ENCODE data around the gene PIGR. TPM values are rescaled to one million over a fixed set of nuclear protein-coding genes. Genes with fewer than 3 reads are reported as not detected.

PIGR gene
- total and polyA plus RNA-seq, 12 donors: under 0.01 to 3.4 (median 0.55) TPM; not detected in 2

GRCh38 chr1:206895325-206895724 is 50.9 kb downstream of the PIGR start:
- intact Hi-C loops (cut with DNase I): no loop called here
- Histone ChIP-seq H3K27me3 (peaks cover 6% of the 10 kb centered on the region), H3K4me1 (replicated peaks in 1 of 2) (peaks cover 0 to 5% of the 10 kb centered on the region in 2 donors), H3K27ac (peak overlapping the region in 1 of 5 donors; percentile 58), H3K36me3 (replicated peaks in 1 of 2) (no peaks in the 10 kb centered on the region), H3K4me3 (no peak overlapping the region), H3K9me3 (replicated peaks in 1 of 3) (no peaks in the 10 kb centered on the region)
- TF ChIP-seq POLR2A (IDR thresholded peaks at IDR 0.05) (no peak), CTCF (IDR thresholded peaks at IDR 0.05) (no peak)
- WGBS, 4 donors: 64 to 76% (median 65%) methylated on average over 3 of the region's 3 CpGs
- no peak for DNase-seq

DNA sequence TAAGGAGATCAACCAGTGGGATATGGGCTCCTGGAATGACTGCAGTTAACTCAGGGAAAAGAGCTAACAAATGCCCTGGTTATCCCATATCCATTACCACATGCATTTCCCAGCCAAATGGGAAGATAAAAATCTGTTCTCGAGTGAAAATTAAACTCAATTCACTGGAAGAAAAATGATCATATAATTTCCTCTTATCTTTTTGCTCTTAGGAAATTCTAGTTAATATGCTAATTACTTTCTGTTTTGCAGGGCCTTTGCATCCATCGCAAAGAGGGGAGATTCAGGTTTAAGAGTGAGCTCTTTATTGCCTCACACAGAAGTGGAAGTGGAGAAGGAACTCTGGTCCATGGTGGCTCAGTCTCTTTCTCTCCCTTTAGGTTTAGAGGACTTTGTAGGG is 52.9 kb downstream of the PIGR start:
- peaks cover 9% of the 10 kb centered on the region for H3K27me3 ChIP-seq
- 68 to 81% (median 72%) methylated on average over 2 of the region's 2 CpGs for WGBS, 4 donors
- no peak overlapping the region for H3K4me3 ChIP-seq
- intact Hi-C loops (cut with DNase I): no loop called here
- TF ChIP-seq POLR2A (IDR thresholded peaks at IDR 0.05) (no peak), CTCF (IDR thresholded peaks at IDR 0.05) (no peak)
- peak overlapping the region in 1 of 5 donors; percentile 12 for H3K27ac ChIP-seq
- no peak for DNase-seq
- H3K4me1 ChIP-seq (replicated peaks in 1 of 2): peaks cover 0 to 5% of the 10 kb centered on the region in 2 donors
- H3K36me3 ChIP-seq (replicated peaks in 1 of 2): no peaks in the 10 kb centered on the region
- no peaks in the 10 kb centered on the region for H3K9me3 ChIP-seq (replicated peaks in 1 of 3)

DNA sequence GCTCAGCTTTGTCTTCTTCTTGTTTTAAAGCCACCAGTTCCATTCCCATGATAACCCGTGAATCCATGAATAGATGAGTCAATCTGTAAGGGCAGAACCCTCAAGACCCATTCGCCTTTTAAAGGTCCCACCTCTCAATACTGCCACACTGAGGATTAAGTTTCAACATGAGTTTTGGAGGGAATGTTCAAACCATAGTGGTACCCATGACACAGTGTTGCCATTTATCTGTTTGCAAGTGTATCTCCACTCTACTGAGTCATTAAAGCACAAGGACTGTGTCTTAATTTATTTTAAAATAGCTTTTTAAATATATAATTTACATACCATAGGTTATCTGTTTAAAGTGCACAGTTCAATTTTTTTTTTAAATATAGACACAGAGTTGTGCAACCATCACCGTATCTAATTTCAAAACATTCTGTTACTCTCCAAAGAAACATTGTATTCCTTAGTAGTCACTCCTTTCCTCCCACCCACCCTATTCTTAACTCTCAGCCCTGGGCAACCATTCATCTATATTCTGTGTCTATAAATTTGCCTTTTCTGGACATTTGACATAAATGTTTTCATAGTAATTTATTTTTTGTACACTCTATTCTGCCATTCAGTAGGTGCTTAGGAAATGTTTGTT is 53.8 kb downstream of the PIGR start:
- H3K27ac ChIP-seq: peak overlapping the region in 1 of 5 donors; percentile 12
- TF ChIP-seq POLR2A (IDR thresholded peaks at IDR 0.05) (no peak), CTCF (IDR thresholded peaks at IDR 0.05) (no peak)
- no peaks in the 10 kb centered on the region for H3K36me3 ChIP-seq (replicated peaks in 1 of 2)
- H3K4me3 ChIP-seq: no peak overlapping the region
- no peak for DNase-seq
- H3K9me3 ChIP-seq (replicated peaks in 1 of 3): no peaks in the 10 kb centered on the region
- intact Hi-C loops (cut with DNase I): no loop called here
- peaks cover 12% of the 10 kb centered on the region for H3K27me3 ChIP-seq
- peaks cover 0 to 5% of the 10 kb centered on the region in 2 donors for H3K4me1 ChIP-seq (replicated peaks in 1 of 2)
- 73 to 83% (median 74%) methylated on average over 3 of the region's 3 CpGs for WGBS, 4 donors

GRCh38 chr1:206891412-206891811 is 54.9 kb downstream of the PIGR start:
- Histone ChIP-seq H3K27me3 (peaks cover 12% of the 10 kb centered on the region), H3K36me3 (replicated peaks in 1 of 2) (no peaks in the 10 kb centered on the region), H3K4me1 (replicated peaks in 1 of 2) (peaks cover 0 to 5% of the 10 kb centered on the region in 2 donors), H3K27ac (no peak overlapping the region), H3K4me3 (no peak overlapping the region), H3K9me3 (replicated peaks in 1 of 3) (no peaks in the 10 kb centered on the region)
- TF ChIP-seq POLR2A (IDR thresholded peaks at IDR 0.05) (no peak), CTCF (IDR thresholded peaks at IDR 0.05) (no peak)
- DNase-seq: no peak
- 58 to 80% (median 69%) methylated on average over 1 of the region's 1 CpG for WGBS, 4 donors
- intact Hi-C loops (cut with DNase I): no loop called here

Data from adrenal gland (tissue), 12 donors.